ENCODE data around the gene FOLR1. TPM values are rescaled to one million over a fixed set of nuclear protein-coding genes. Genes with fewer than 3 reads are reported as not detected.
"Not testable (repeated sequence)": the region's sequence is repeated elsewhere in the genome, so short reads cannot be mapped to it uniquely, and the experiment has no call there.

The FOLR1 gene
- total RNA-seq, 1 donor from 2014 or later, result 0.53 TPM

- no peak for TF ChIP-seq CTCF (IDR thresholded peaks at IDR 0.05; ENCODE audit: insufficient read depth, low read length, severe bottlenecking)
- FAIRE-seq, result no peak
- DNase-seq (ENCODE audit: low read depth), result no peak
These were observed 36.2 kb upstream of the FOLR1 start for GRCh38 chr11:72155751-72156150.

GRCh38 chr11:72157131-72157530 lies 34.8 kb upstream of the FOLR1 start:
- FAIRE-seq, result no peak
- no peak for TF ChIP-seq CTCF (IDR thresholded peaks at IDR 0.05; ENCODE audit: insufficient read depth, low read length, severe bottlenecking)

More at GRCh38 chr11:72155751-72156150, 36.2 kb upstream of the FOLR1 start:
- H3K4me3 ChIP-seq (ENCODE audit: low read depth, low read length), result no peak overlapping the region
- no peaks in the 10 kb centered on the region for H3K36me3 ChIP-seq (ENCODE audit: control insufficient read depth, insufficient read depth, low read length)
- H3K27me3 ChIP-seq (ENCODE audit: control insufficient read depth, insufficient read depth, low read length), result no peaks in the 10 kb centered on the region

GRCh38 chr11:72160319-72160718 lies 31.6 kb upstream of the FOLR1 start:
- DNase-seq (ENCODE audit: low read depth) (no peak), FAIRE-seq (no peak)
- H3K36me3 ChIP-seq (ENCODE audit: control insufficient read depth, insufficient read depth, low read length), result no peaks in the 10 kb centered on the region
- H3K27me3 ChIP-seq (ENCODE audit: control insufficient read depth, insufficient read depth, low read length), result no peaks in the 10 kb centered on the region
- H3K4me3 ChIP-seq (ENCODE audit: low read depth, low read length), result no peak overlapping the region
- no peak for TF ChIP-seq CTCF (IDR thresholded peaks at IDR 0.05; ENCODE audit: insufficient read depth, low read length, severe bottlenecking)

More at GRCh38 chr11:72157131-72157530, 34.8 kb upstream of the FOLR1 start:
- H3K27me3 ChIP-seq (ENCODE audit: control insufficient read depth, insufficient read depth, low read length), result no peaks in the 10 kb centered on the region
- no peak overlapping the region for H3K4me3 ChIP-seq (ENCODE audit: low read depth, low read length)
- H3K36me3 ChIP-seq (ENCODE audit: control insufficient read depth, insufficient read depth, low read length), result no peaks in the 10 kb centered on the region
- DNase-seq (ENCODE audit: low read depth), result no peak

GRCh38 chr11:72162891-72163492 lies 28.9 kb upstream of the FOLR1 start:
- no peak for FAIRE-seq
- no peak for DNase-seq (ENCODE audit: low read depth)
- H3K4me3 ChIP-seq (ENCODE audit: low read depth, low read length), result no peak overlapping the region

GRCh38 chr11:72164187-72164586 lies 27.8 kb upstream of the FOLR1 start:
- not testable (repeated sequence) for DNase-seq (ENCODE audit: low read depth); H3K4me3 ChIP-seq (ENCODE audit: low read depth, low read length); H3K36me3 ChIP-seq (ENCODE audit: control insufficient read depth, insufficient read depth, low read length); FAIRE-seq; H3K27me3 ChIP-seq (ENCODE audit: control insufficient read depth, insufficient read depth, low read length)

More at GRCh38 chr11:72162891-72163492, 28.9 kb upstream of the FOLR1 start:
- TF ChIP-seq CTCF (IDR thresholded peaks at IDR 0.05; ENCODE audit: insufficient read depth, low read length, severe bottlenecking), result no peak
- Histone ChIP-seq H3K27me3 (ENCODE audit: control insufficient read depth, insufficient read depth, low read length) (no peaks in the 10 kb centered on the region), H3K36me3 (ENCODE audit: control insufficient read depth, insufficient read depth, low read length) (no peaks in the 10 kb centered on the region)

- FAIRE-seq; H3K27me3 ChIP-seq (ENCODE audit: control insufficient read depth, insufficient read depth, low read length); H3K4me3 ChIP-seq (ENCODE audit: low read depth, low read length); H3K36me3 ChIP-seq (ENCODE audit: control insufficient read depth, insufficient read depth, low read length); DNase-seq (ENCODE audit: low read depth): not testable (repeated sequence)
These were observed 22.8 kb upstream of the FOLR1 start for GRCh38 chr11:72169046-72169555.

- not testable (repeated sequence) for FAIRE-seq; H3K27me3 ChIP-seq (ENCODE audit: control insufficient read depth, insufficient read depth, low read length); H3K36me3 ChIP-seq (ENCODE audit: control insufficient read depth, insufficient read depth, low read length); H3K4me3 ChIP-seq (ENCODE audit: low read depth, low read length); DNase-seq (ENCODE audit: low read depth)
These were observed 22.2 kb upstream of the FOLR1 start for GRCh38 chr11:72169754-72170153.

GRCh38 chr11:72172043-72172442 lies 19.9 kb upstream of the FOLR1 start:
- H3K4me3 ChIP-seq (ENCODE audit: low read depth, low read length); H3K36me3 ChIP-seq (ENCODE audit: control insufficient read depth, insufficient read depth, low read length); DNase-seq (ENCODE audit: low read depth); H3K27me3 ChIP-seq (ENCODE audit: control insufficient read depth, insufficient read depth, low read length): not testable (repeated sequence)
- FAIRE-seq, result peak; percentile 97

Measured in bronchial epithelial cell (primary cell).